Stimulated activated naive B cell treated with anti-CD40 and anti-IgM and Interleukin-4, amounts not matched to agents 10 μg/mL and 1 μg/mL and 100 μg/mL, for 72 hours (primary cell): ENCODE data around the gene RNF26.
A peak's percentile ranks its signal among the peaks of the same experiment; 100 is the strongest.

Experiments used
- ATAC-seq, 2 donors: fragments of 150-1000 bp; cut with Tn5 transposase; replicated peaks; 2 replicates each; pipeline ENCODE4 v1.10.0; 2021; ENCODE audit warnings: moderate library complexity in 1 of 2
- DNase-seq: peaks from one replicate; pipeline ENCODE4 v3.0.0; 2021
- H3K27ac Mint-ChIP-seq: one replicate; pipeline ENCODE4 v1.8.0; 2022; ENCODE audit warnings: mild to moderate bottlenecking, mixed read lengths
- H3K27me3 Mint-ChIP-seq, 2 donors: one replicate each; pipeline ENCODE4 v1.8.0; 2022; ENCODE audit warnings: mixed read lengths in 2 of 2
- H3K36me3 Mint-ChIP-seq, 2 donors: one replicate each; pipeline ENCODE4 v1.8.0; 2022; ENCODE audit warnings: mixed read lengths in 2 of 2, mild to moderate bottlenecking in 1 of 2
- H3K4me1 Mint-ChIP-seq, 2 donors: one replicate each; pipeline ENCODE4 v1.8.0; 2022; ENCODE audit warnings: mixed read lengths in 2 of 2, mild to moderate bottlenecking in 1 of 2
- H3K4me3 Mint-ChIP-seq, 2 donors: one replicate each; pipeline ENCODE4 v1.8.0; 2022; ENCODE audit warnings: mild to moderate bottlenecking in 2 of 2, mixed read lengths in 2 of 2, moderate library complexity in 1 of 2
- H3K9me3 Mint-ChIP-seq, 2 donors: one replicate each; pipeline ENCODE4 v1.8.0; 2022; ENCODE audit warnings: mixed read lengths in 2 of 2, mild to moderate bottlenecking in 1 of 2

RNF26 gene

DNA sequence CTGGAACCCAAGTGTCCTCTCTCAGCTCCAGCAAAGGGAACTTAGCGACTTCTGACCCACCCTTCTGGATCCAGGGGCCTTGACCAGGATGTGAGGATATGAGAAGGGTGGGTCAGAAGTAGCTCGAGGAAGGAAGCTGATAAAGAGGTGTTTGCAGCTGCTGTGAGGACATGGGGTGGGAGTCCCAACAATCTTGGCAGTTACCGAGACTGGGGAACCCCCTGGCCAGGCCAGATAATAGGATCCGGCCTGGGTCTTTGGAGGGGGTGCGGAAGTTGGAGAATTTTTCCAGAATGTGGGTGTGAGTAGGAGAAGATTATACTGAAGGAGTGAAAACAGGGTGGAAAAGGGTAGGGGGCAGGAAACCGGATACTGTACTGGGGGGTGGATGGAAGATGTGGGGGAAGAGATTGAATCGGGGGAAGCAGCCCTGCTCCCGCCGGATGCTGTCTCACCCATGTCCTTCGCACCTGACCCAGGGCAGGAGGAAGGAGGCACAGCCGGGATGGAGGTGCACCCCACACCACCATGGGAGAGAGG, 14.6 kb upstream of the RNF26 start:
- peaks cover 28 to 50% of the 10 kb centered on the region in 2 donors for H3K27me3 Mint-ChIP-seq
- peak overlapping the region; percentile 26 to 73 for H3K4me3 Mint-ChIP-seq
- peak overlapping the region; percentile 27 for H3K27ac Mint-ChIP-seq
- H3K9me3 Mint-ChIP-seq = no peaks in the 10 kb centered on the region
- DNase-seq = no peak
- H3K36me3 Mint-ChIP-seq = no peaks in the 10 kb centered on the region
- peaks cover 39 to 67% of the 10 kb centered on the region in 2 donors for H3K4me1 Mint-ChIP-seq
- no peak for ATAC-seq

DNA sequence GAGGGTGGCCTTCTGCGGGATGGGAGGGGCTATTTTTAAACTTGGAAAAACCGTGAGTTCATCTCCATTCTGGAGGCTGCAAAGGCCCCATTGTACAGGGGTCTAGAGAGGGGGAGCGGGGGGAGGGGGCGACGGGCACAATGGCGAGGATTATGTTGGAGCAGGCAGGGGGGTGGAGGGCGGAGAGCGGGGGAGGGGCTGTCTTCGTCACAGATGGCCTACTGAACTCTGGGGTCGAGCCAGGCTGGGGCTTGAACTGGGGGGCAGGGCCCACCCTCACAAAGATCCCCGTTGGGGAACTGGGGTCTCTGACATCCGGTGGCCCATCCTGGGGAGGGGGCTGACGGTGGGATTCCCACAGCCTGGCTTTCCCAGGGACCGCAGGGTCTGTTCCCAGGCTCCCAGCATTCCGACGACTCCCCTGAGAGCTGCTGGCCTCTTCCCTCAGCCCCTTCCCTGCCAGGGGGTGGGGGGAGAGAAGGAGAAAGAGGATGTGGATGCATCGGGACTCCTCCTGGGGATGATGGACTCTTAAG, 14.0 kb upstream of the RNF26 start:
- ATAC-seq (no peak), DNase-seq (no peak)
- Mint-ChIP-seq H3K27ac (no peak overlapping the region), H3K27me3 (peaks cover 23 to 44% of the 10 kb centered on the region in 2 donors), H3K4me3 (peak overlapping the region; percentile 7 to 73), H3K9me3 (no peaks in the 10 kb centered on the region), H3K4me1 (peaks cover 35 to 63% of the 10 kb centered on the region in 2 donors), H3K36me3 (no peaks in the 10 kb centered on the region)

DNA sequence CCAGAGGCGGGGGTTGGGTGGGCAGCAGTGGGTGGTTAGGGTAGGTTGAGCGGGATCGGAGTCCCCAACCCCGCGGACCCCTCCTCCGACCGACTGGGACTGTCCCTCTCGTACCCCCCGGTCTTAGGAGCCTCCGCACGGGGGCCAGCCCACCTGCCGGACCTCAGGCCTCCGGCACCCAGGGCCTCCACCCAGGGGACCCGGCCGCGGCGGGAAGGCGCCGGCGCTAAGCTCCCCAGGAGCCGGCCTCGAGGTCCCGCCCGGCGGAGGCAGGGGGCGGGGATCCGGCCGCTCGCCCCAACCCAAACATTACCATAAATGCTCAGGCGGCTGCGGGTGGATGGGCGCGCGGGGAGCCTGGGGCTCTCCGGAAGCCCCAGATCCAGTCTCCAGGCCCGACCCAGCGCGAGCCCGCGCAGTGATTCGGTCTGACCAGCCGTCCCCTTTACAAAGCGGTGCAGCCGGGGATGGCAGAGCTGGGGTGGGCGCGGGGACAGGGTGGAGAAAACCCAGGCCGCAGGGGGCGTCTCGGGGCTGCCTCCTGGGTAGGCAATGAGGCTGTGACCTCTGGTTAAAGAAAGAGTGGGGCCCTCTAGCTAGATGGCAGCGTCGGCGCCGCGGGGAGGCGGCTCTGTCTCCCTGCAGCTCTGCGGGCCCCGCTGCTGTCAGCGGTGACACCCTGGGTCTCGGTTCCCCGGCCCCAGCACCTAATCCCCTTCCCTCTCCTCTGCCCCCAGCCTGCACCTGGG, 13.4 kb upstream of the RNF26 start:
- H3K4me3 Mint-ChIP-seq = peak overlapping the region; percentile 89 to 90
- peaks cover 19 to 38% of the 10 kb centered on the region in 2 donors for H3K27me3 Mint-ChIP-seq
- no peaks in the 10 kb centered on the region for H3K36me3 Mint-ChIP-seq
- peak; percentile 66 to 72 for ATAC-seq
- no peak for DNase-seq
- H3K27ac Mint-ChIP-seq = peak overlapping the region; percentile 86
- no peaks in the 10 kb centered on the region for H3K9me3 Mint-ChIP-seq
- H3K4me1 Mint-ChIP-seq = peaks cover 30 to 57% of the 10 kb centered on the region in 2 donors

DNA sequence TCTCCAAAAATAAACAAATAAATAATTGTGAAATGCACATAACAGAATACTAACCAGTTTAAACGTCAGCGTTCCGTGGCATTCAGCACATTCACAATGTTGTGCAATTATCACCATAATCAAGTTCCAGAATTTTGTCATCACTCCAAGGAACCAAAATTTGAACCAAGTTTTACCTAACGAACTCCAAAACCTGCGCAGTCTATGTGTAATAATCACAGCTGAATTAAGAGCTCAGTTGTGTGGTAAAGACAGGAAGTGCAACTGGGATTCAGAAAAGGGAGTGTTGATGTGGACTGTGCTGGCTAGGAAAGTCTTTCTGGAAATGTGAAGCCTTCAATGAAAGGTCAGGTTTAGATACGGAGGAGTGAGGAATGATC, 12.0 kb upstream of the RNF26 start:
- H3K9me3 Mint-ChIP-seq = no peaks in the 10 kb centered on the region
- H3K36me3 Mint-ChIP-seq = no peaks in the 10 kb centered on the region
- peaks cover 30 to 44% of the 10 kb centered on the region in 2 donors for H3K4me1 Mint-ChIP-seq
- ATAC-seq (no peak), DNase-seq (no peak)
- H3K27ac Mint-ChIP-seq = no peak overlapping the region
- H3K4me3 Mint-ChIP-seq = no peak overlapping the region
- peaks cover 19 to 28% of the 10 kb centered on the region in 2 donors for H3K27me3 Mint-ChIP-seq

DNA sequence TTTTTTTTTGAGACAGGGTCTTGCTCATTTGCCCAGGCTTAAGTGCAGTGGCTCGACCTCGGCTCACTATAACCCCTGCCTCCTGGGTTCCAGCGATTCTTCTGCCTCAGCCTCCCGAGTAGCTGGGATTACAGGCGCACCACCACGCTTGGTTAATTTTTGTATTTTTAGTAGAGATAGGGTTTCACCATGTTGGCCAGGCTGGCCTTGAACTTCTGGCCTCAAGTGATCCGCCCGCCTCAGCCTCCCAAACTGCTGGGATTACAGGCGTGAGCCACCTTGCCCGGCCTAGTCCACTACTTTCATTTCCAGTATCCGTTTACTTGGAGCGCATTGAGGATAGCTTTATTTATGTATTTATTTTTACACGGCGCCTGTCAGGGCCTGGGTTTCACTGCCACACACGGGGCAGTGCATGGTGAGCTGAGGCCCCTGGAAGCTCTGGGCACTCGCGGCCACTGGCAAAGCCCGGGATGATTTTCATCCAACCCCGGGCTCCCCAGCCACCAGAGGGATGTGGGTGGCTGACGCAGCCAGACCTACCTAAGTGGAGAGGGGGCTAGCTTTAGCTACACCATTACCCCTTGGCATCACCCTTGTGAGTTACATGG, 11.3 kb upstream of the RNF26 start:
- ATAC-seq (no peak), DNase-seq (no peak)
- Mint-ChIP-seq H3K9me3 (no peaks in the 10 kb centered on the region), H3K27ac (no peak overlapping the region), H3K36me3 (no peaks in the 10 kb centered on the region), H3K4me1 (peaks cover 30 to 39% of the 10 kb centered on the region in 2 donors), H3K4me3 (no peak overlapping the region), H3K27me3 (peaks cover 19 to 22% of the 10 kb centered on the region in 2 donors)

DNA sequence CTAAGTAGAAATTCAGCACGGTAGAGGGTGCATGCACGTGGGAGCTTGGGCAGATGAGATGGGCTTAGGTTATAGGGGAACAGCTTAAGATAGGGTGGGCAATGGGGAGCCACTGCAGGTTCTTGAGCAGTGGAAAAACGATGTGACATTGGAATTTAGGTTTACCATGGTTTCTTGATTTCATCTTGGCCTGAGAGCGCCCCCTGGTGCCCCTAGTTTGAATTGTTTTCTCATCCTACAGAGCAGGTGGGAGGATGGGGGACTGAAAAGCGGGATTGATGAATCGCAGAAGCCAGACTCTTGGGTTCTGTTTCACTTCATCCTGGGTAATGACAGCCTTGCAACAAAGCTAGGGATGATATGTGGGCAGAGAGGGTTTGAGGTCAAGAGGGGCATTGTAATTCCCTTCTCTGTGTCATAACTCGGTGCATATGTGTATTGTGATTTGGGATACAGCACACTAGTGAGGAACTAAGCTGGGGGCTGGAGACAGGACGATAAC, 10.7 kb upstream of the RNF26 start:
- DNase-seq (no peak), ATAC-seq (no peak)
- H3K27ac Mint-ChIP-seq = no peak overlapping the region
- peaks cover 30 to 39% of the 10 kb centered on the region in 2 donors for H3K4me1 Mint-ChIP-seq
- H3K27me3 Mint-ChIP-seq = peaks cover 16% of the 10 kb centered on the region in 2 donors
- no peaks in the 10 kb centered on the region for H3K36me3 Mint-ChIP-seq
- H3K4me3 Mint-ChIP-seq = peak overlapping the region in 1 of 2 donors; percentile 36
- H3K9me3 Mint-ChIP-seq = no peaks in the 10 kb centered on the region

DNA sequence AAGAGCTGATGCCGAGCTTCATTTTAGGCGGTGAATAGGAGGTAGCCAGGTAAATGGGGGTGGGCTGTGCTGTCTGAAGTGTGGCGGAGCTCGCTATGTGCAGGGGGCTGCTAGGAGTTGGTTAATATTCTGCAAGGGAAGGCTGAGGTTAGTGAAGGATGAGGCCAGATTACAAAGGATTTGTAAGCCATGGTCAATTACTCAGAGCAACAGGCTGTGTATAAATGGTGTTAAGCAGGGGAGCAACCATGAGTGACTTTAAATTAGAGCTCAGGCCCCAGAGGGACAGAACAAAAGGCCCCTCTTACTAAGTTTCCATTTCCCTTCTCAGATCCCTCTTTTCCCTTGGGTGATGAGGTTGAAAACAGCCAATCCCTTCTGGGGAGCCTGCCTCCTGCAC, 10.1 kb upstream of the RNF26 start:
- peaks cover 26 to 39% of the 10 kb centered on the region in 2 donors for H3K4me1 Mint-ChIP-seq
- peak; percentile 44 to 54 for ATAC-seq
- no peaks in the 10 kb centered on the region for H3K36me3 Mint-ChIP-seq
- H3K9me3 Mint-ChIP-seq = no peaks in the 10 kb centered on the region
- no peak overlapping the region for H3K27ac Mint-ChIP-seq
- DNase-seq = no peak
- H3K27me3 Mint-ChIP-seq = peaks cover 10% of the 10 kb centered on the region in 2 donors
- no peak overlapping the region for H3K4me3 Mint-ChIP-seq

DNA sequence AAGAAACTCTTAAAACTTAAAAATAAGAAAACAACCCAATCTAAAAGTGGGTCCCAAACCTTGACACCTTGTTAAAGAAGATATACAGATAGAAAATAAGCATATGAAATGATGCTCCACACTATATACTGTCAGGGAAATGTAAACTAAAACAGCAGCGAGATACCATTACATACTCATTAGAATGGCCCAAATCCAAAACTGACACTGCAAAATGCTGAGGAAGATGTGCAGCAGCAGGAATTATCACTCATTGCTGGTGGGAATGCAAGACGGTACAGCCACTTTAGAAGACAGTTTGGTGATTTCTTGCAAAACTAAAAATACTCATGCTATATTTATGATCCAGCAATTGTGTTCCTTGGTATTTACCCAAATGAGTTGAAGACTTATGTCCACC, 5.0 kb upstream of the RNF26 start:
- peaks cover 6 to 7% of the 10 kb centered on the region in 2 donors for H3K4me1 Mint-ChIP-seq
- peaks cover 0 to 4% of the 10 kb centered on the region in 2 donors for H3K27me3 Mint-ChIP-seq
- no peak for DNase-seq
- H3K36me3 Mint-ChIP-seq = no peaks in the 10 kb centered on the region
- H3K27ac Mint-ChIP-seq = no peak overlapping the region
- no peak overlapping the region for H3K4me3 Mint-ChIP-seq
- H3K9me3 Mint-ChIP-seq = no peaks in the 10 kb centered on the region
- no peak for ATAC-seq

DNA sequence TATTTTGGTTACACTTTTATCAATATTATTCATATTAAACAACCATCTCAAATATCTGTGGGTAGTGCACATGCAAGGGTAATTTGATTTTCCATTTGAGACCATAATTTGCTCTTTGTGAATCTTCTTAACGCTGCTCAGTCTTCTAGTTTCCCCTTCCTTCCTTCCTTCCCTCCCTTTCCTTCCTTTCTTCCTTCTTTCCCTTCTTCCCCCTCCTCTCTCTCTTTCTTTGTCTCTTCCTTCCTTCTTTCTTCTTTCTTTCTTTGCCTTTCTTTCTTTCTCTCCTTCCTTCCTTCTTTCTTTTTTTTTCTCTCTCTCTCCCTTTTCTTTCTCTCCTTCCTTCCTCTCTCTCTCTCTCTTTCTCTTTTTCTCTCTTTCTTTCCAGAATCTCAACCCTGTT, 4.1 kb upstream of the RNF26 start:
- H3K9me3 Mint-ChIP-seq = no peaks in the 10 kb centered on the region
- peaks cover 0 to 4% of the 10 kb centered on the region in 2 donors for H3K27me3 Mint-ChIP-seq
- H3K27ac Mint-ChIP-seq = no peak overlapping the region
- DNase-seq (no peak), ATAC-seq (no peak)
- no peak overlapping the region for H3K4me3 Mint-ChIP-seq
- H3K4me1 Mint-ChIP-seq = peaks cover 6 to 8% of the 10 kb centered on the region in 2 donors
- H3K36me3 Mint-ChIP-seq = no peaks in the 10 kb centered on the region

DNA sequence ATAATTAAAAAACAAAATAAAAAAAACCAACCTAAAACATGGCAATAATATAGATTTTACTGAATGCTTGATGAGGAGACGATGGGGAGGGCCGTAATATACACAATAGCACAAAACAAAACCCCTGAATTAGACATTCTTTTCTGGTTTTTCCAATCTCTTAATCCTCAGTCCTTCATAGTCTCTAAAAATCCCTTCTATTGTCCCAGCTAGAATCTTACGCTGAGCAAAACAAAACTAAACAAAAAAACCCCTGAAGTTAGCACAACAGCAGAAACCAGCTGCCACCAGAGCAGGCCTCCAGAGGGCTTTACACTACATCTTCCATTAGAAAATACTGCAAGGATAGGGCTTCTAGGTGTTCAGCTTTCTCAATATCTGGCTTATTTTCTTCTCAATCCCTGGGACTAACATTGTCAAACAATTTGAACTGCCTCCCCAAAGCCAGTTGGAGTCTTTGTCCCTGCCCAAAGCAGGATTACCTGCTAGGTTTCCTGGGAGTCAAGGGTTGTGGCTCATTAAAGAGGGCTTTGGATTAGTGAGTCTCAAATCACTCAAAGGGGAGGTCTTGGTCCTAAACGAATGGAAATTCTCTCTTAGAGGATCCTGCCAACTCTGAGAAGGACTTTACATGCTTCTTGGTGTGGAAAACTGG, 2.1 kb upstream of the RNF26 start:
- Mint-ChIP-seq H3K4me1 (peaks cover 23 to 26% of the 10 kb centered on the region in 2 donors), H3K36me3 (peaks cover 5 to 14% of the 10 kb centered on the region in 2 donors), H3K9me3 (no peaks in the 10 kb centered on the region), H3K4me3 (no peak overlapping the region), H3K27me3 (peaks cover 0 to 4% of the 10 kb centered on the region in 2 donors), H3K27ac (no peak overlapping the region)
- DNase-seq (no peak), ATAC-seq (no peak)

DNA sequence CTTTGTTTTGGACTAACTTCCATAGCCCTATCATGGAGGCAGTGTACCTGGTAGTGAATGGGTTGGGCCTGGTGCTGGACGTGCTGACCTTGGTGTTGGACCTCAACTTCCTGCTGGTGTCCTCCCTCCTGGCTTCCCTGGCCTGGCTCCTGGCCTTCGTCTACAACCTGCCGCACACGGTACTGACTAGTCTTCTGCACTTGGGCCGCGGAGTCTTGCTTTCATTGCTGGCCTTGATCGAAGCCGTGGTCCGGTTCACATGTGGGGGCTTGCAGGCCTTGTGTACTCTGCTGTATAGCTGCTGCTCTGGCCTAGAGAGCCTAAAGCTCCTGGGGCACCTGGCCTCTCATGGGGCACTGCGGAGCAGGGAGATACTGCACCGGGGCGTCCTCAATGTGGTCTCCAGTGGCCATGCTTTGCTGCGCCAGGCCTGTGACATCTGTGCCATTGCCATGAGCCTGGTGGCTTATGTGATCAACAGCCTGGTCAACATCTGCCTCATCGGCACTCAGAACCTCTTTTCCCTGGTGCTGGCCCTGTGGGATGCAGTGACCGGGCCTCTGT, 846 bp downstream of the RNF26 start:
- ATAC-seq (no peak), DNase-seq (no peak)
- H3K27ac Mint-ChIP-seq = peak overlapping the region; percentile 99
- H3K27me3 Mint-ChIP-seq = peaks cover 15 to 17% of the 10 kb centered on the region in 2 donors
- H3K36me3 Mint-ChIP-seq = peaks cover 9 to 32% of the 10 kb centered on the region in 2 donors
- peak overlapping the region; percentile 90 to 99 for H3K4me3 Mint-ChIP-seq
- peaks cover 31 to 48% of the 10 kb centered on the region in 2 donors for H3K4me1 Mint-ChIP-seq
- H3K9me3 Mint-ChIP-seq = no peaks in the 10 kb centered on the region

DNA sequence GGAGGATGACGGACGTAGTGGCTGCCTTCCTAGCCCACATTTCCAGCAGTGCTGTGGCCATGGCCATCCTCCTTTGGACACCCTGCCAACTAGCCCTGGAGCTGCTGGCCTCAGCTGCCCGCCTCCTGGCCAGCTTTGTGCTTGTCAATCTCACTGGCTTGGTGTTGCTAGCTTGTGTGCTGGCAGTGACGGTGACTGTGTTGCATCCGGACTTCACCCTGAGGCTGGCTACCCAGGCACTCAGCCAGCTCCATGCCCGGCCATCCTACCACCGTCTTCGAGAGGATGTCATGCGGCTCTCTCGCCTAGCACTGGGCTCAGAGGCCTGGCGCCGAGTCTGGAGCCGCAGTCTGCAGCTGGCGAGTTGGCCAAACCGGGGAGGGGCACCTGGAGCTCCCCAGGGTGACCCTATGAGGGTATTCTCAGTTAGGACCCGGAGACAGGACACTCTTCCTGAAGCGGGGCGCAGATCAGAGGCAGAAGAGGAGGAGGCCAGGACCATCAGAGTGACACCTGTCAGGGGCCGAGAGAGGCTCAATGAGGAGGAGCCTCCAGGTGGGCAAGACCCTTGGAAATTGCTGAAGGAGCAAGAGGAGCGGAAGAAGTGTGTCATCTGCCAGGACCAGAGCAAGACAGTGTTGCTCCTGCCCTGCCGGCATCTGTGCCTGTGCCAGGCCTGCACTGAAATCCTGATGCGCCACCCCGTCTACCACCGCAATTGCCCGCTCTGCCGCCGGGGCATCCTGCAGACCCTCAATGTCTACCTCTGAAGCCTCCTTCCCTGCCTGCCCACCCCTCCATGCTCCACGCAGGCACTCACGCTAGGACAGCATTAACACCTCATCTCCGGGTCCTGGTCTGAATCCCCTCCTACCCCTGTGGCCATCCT, 1.6 kb downstream of the RNF26 start:
- DNase-seq (no peak), ATAC-seq (no peak)
- Mint-ChIP-seq H3K9me3 (no peaks in the 10 kb centered on the region), H3K36me3 (peaks cover 9 to 32% of the 10 kb centered on the region in 2 donors), H3K27ac (peak overlapping the region; percentile 99), H3K4me3 (peak overlapping the region; percentile 90 to 99), H3K4me1 (peaks cover 33 to 52% of the 10 kb centered on the region in 2 donors), H3K27me3 (peaks cover 16 to 21% of the 10 kb centered on the region in 2 donors)
